ENCODE results near the gene GSPT1. TPM values are rescaled to one million over a fixed set of nuclear protein-coding genes. Genes with fewer than 3 reads are reported as not detected.
A peak's percentile ranks its signal among the peaks of the same experiment; 100 is the strongest.

GSPT1 gene
- total RNA-seq, 1 experiment from 2014 or later = 173 TPM

GRCh38 chr16:11886881-11887280 is 28.9 kb downstream of the GSPT1 start:
- Histone ChIP-seq H3K27me3 (ENCODE audit: insufficient read depth, low read length) (no peaks in the 10 kb centered on the region), H2AK5ac (ENCODE audit: insufficient read length, low read length) (no peak overlapping the region), H4K5ac (ENCODE audit: insufficient read length, low read depth, low read length) (no peak overlapping the region), H3T11ph (ENCODE audit: low read length) (no peak overlapping the region), H3K56ac (ENCODE audit: insufficient read length, low read depth, low read length) (no peak overlapping the region), H2BK15ac (ENCODE audit: low read depth, low read length) (no peak overlapping the region), H3K18ac (ENCODE audit: insufficient read length, low read depth, low read length) (no peak overlapping the region), H3K4me1 (ENCODE audit: insufficient read depth, low read length) (no peaks in the 10 kb centered on the region), H4K91ac (ENCODE audit: insufficient read length, low read depth, low read length) (no peak overlapping the region), H2BK120ac (ENCODE audit: low read depth, low read length, poor library complexity, severe bottlenecking) (no peak overlapping the region), H2BK20ac (ENCODE audit: low read depth, low read length, poor library complexity, severe bottlenecking) (no peak overlapping the region), H2AFZ (ENCODE audit: low read length) (no peak overlapping the region), H4K20me1 (ENCODE audit: control insufficient read depth, insufficient read depth, insufficient read length) (no peaks in the 10 kb centered on the region), H3K79me1 (ENCODE audit: insufficient read depth, low read depth, low read length, poor library complexity, severe bottlenecking) (no peaks in the 10 kb centered on the region), H3K23ac (ENCODE audit: insufficient read length, low read depth, low read length) (no peak overlapping the region), H3K14ac (ENCODE audit: insufficient read depth, low read length) (no peak overlapping the region), H3K4ac (ENCODE audit: low read depth, low read length) (no peak overlapping the region), H2BK5ac (ENCODE audit: insufficient read length, low read length) (no peak overlapping the region), H3K27ac (ENCODE audit: insufficient read length, low read depth, low read length) (no peak overlapping the region), H4K8ac (replicated peaks; ENCODE audit: insufficient read length, low read depth, low read length) (no peak overlapping the region), H3K23me2 (ENCODE audit: insufficient read length, low read depth, low read length, poor library complexity, severe bottlenecking) (no peaks in the 10 kb centered on the region), H3K4me2 (ENCODE audit: insufficient read depth, insufficient read length, low read length) (no peak overlapping the region), H3K79me2 (ENCODE audit: insufficient read depth, low read length) (no peaks in the 10 kb centered on the region), H3K9me3 (ENCODE audit: control insufficient read depth, low read depth, low read length) (no peaks in the 10 kb centered on the region), H2BK12ac (ENCODE audit: insufficient read length, low read depth, low read length) (no peak overlapping the region), H3K9ac (ENCODE audit: extremely low read depth, insufficient read length, low read length) (no peak overlapping the region)
- no peaks in the 10 kb centered on the region for H3K9me3 Mint-ChIP-seq
- no peak for TF ChIP-seq CTCF (conservative IDR thresholded peaks at IDR 0.05)
- peaks cover 26 to 84% (median 63%) of the 10 kb centered on the region in 3 experiments; a peak in 6 of 7 replicates for H3K36me3 Mint-ChIP-seq (ENCODE audit: insufficient read depth in 1 of 3, low read depth in 3 of 3)
- no peak overlapping the region for H3K4me3 Mint-ChIP-seq
- H3K4me1 Mint-ChIP-seq = no peaks in the 10 kb centered on the region
- H3K27ac Mint-ChIP-seq = peak overlapping the region in 1 of 3 experiments; percentile 52; a peak in 1 of 7 replicates
- DNase-seq = no peak
- no peaks in the 10 kb centered on the region for H3K27me3 Mint-ChIP-seq (ENCODE audit: low read depth)
- WGBS (ENCODE audit: extremely low coverage, insufficient read length, low lambda C conversion rate) = no CpG with 5 or more reads among the region's 6 CpGs
